ENCODE data around the gene FEZF1.
A peak's percentile ranks its signal among the peaks of the same experiment; 100 is the strongest.

FEZF1 gene

DNA sequence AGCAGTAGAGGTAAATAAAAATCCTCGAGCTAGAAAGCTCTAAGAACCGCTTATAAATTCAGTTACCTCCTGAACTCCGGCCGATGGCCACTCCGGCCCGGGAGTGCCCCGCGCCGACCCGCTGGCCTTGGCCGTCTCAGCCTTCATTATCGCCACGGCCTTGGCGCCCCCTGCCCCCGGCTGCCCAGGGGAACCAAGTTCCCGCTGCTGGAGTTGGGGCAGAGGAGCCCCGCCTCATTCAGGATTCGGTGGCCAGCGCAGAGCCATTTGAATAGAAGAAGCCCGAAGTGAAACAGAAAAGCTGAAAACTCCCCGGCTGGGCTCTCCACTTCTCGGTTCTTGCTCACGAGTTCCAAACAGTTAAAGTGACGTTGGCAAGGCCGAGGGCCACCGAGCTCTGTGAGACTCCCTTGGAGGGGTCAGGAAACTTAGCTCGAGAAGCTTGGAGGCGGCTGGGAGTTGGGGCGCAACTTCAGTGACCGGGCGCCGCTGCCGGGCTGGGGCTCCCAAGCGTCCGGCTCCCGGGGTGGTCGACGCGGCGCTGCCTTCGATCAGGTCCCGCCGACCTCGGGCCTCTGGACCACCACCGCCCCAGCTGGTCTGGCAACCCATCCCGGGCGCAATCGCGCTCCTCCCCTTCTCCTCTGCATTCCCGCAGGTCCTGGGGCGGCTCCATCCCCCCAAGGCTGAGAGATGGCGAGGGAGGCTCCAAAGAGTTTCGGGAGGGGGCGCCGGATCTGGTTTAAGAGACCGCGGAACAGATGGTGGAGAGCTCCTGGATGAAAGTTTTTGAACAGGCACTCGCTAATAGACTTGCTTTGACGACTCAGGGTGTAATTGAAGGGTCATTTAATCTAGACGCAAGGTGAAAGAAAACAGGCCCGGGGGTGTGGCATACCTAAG, 5.8 kb upstream of the FEZF1 start:
- intact Hi-C loops (cut with DNase I): no loop called here
- DNase-seq: peak in 13 of 42 donors; percentile 12 to 58 (median 35)

DNA sequence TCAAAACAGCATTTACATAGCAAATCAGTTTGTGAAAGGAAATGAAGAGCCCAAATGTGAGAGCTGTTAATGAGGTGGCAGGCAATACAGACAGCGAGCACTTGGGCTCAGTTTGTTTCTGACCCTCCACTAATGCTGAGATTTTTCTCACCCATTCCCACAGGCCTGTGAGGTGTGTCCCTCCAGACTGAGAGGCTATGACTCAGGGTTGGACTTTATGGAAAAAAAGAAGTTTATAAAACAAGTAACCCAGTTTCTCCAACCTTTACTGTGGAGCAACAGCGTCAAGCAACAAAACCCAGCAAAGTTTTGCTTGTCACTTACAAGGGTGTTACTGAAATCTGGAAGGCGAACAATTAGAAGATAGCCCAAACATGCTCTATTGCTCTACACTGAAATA, 4.9 kb upstream of the FEZF1 start:
- DNase-seq: no peak
- intact Hi-C loops (cut with DNase I): no loop called here

DNA sequence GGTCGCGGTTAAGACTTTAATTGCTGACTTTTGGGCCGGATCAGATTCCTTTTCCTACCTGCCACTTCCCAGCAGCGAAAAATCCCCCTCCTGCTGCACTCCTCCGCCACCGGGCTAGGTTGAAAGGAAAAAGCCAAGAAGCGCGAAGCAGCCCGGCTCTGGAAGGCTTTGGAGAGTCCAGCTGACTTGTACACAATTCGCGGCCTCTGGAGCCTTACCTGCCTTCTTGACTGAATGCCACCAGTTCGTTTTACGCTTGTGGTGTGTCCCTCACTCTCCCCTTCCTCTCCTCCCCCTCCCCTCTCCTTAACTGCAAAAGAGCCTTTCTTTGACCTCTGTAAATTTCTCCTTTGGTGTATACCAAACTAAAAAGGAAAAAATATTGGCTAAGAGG, 2.7 kb upstream of the FEZF1 start:
- intact Hi-C loops (cut with DNase I): no loop called here
- DNase-seq: peak in 1 of 42 donors; percentile 13

DNA sequence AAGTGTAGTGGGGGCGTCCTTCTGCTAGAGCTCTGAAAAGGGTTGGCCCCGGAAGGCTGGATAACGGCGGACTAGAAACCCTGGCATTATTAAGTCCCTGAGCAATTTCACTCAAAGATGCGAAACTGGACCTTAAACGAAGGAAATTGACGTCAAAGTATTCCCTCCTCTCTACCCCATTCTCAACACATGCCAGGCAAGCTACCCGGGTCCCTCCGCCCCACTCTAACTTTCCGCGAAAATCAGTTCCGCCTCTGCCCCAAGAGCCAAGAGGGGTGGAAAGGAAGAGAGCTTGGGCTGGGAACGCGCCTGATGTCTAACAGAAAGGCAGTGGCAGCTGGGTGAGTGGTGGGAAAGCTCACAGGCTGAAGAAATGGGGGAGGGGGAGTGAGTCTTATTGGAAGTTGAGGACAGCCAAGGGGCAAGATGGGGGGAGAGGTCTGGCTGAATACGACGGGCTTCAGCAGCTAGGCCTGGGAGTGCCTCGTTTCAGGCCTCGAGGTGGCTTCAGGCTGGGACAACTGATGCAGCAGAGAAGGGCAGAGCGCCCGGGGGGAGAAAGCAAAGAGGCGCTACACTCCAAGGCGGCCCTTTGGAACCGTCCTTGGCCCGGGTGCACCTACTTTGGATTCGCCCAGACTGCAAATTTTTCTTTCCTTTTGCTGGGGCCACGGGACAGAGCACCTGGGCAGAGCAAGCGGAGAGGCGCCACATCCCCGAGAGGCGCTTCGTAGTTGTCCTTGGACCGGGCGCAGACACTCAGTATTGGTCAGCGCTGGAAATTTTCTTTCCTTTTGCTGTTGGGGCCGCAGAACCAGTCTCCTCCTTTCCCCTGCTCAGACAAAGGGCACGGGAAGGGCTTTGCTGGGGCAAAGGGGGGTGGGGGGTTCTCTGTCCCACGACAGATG, 2.0 kb upstream of the FEZF1 start:
- DNase-seq: peak in 5 of 42 donors; percentile 8 to 53 (median 19)
- intact Hi-C loops (cut with DNase I): no loop called here

DNA sequence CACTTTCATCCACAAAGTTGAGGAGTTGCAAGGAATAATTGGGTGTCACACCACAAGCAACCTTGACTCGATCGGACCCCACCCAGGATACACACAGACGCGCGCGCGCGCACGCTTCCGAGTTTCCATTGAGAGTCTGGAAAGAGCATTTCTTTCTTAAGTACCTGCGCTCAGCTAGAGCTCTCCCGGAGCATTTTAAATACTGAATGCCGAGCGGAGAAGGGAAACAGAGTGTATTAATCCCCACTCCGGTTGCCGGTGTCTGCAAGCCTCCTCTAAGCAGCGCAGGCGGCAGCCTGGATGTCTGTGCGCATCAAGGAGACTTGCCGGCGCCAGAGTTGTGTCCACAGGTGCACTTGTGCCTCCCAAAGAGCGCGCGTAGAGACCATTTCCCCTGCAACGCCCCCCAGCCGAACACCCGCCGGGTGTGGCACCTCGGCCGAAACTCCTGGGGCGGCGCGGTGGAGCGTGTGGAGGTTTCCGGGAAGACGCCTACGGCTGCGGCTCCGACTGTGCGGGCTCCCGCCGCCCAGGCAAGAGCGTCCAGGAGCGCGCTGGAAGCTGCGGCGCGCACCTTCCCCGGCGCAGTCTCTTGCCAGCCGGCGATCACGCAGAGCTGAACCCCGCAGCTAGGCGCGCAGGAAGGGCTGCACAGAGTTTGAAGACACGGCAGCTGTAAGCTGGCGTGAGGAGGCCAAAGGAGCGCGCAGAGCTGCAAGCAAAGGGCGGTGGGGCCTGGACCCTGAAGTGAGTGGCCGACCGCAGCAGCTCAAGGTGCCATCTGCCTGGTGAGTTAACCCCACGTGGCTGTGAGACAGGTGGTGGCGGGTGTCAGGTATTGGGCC, 1.1 kb upstream of the FEZF1 start:
- DNase-seq: peak in 15 of 42 donors; percentile 13 to 55 (median 38)

DNA sequence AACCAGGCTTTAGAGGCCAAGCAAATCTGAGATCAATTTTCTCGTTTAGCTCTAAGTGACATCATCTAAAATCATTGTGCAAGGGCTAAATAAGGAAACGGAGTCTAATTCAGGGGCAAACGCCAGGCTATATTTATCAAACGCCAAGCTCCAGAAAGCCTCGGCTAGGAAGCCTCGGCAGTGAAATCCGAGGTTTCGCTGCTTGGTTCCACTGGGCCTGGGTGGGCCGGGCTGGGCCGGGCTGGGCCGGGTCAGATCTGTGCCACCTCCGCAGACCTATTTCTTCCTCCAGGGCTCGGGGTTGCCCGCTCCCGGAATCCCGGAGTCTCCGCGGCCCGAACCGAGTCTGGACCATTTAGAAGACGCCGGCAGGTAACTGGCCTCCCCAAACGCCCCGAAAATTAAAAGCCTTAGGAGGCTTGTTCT, 459 bp upstream of the FEZF1 start:
- peak in 2 of 42 donors; percentile 8 to 43 for DNase-seq
- intact Hi-C loops (cut with DNase I): no loop called here

More for the DNA sequence above, 1.1 kb upstream of the FEZF1 start:
- intact Hi-C loops (cut with DNase I): no loop called here

DNA sequence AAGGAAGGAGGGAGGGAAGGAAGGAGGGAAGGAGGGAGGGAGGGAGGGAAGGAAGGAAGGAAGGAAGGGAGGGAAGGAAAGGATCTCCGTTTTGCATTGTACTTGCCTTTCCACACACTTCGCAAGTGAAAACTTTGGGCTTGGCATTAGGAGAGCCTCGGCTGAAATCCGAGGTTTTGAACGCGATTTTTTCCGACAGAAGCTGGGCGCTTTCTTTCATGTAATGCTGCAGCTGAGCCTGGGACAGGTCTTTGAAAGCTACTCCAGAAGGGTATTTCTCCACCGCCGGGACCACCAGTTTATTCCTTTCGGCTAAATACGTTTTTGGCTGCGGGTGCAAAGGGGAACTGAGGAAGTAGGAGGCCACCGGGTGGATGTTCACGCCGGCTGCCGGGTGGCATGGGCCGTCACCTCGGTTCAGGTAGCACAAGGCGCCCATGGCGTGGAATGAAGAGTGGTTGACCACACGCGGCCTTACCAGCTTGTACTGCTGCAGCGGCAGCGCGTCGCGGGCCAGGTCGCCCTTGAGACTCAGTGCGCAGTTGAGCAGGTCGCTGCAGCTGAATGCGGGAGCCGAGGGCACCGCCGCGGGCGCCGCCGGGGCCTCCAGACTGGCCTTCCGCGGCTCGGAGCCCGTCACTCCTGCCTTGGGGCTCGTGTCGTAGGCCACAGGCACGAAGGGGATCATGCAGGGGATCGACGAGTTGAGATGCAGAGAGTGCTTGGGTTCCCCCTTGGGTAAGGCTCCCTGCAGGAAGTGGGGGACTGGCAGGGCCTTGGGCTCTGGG, 825 bp downstream of the FEZF1 start:
- DNase-seq: peak in 4 of 42 donors; percentile 6 to 43 (median 26)
- intact Hi-C loops (cut with DNase I): no loop called here

DNA sequence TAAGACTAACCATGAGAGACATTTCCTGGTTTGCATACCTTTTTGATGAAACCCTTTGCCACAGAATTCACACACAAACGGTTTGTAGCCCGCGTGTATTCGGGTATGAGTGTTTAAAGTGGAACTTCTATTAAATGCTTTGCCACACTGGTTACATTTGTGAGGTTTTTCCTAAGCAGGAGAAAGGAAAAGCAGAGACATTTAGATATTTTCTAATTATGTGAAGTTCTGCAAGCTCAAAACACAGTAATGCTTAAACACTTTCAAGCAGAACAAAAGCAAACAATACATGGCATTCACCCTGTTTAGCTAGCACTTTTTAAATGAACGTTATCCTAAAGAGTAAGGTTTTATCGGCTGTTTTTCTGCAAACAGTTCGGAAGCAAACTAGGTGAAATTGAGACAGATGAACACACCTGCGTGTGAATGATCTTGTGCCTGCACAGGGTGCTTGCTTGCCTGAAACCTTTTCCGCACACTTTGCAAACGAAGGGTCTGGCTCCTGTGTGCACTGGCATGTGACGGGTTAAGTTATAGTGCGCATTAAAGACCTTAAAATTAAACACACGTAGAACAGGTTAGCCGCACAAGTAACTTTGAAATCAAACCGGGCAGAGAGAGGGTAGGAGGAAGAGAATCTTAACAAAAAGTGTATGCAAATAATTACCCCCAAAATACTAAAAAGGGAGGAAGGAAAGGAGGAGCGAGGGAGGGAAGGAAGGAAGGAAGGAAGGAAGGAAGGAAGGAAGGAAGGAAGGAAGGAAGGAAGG, 1.6 kb downstream of the FEZF1 start:
- no peak for DNase-seq
- intact Hi-C loops (cut with DNase I): no loop called here

DNA sequence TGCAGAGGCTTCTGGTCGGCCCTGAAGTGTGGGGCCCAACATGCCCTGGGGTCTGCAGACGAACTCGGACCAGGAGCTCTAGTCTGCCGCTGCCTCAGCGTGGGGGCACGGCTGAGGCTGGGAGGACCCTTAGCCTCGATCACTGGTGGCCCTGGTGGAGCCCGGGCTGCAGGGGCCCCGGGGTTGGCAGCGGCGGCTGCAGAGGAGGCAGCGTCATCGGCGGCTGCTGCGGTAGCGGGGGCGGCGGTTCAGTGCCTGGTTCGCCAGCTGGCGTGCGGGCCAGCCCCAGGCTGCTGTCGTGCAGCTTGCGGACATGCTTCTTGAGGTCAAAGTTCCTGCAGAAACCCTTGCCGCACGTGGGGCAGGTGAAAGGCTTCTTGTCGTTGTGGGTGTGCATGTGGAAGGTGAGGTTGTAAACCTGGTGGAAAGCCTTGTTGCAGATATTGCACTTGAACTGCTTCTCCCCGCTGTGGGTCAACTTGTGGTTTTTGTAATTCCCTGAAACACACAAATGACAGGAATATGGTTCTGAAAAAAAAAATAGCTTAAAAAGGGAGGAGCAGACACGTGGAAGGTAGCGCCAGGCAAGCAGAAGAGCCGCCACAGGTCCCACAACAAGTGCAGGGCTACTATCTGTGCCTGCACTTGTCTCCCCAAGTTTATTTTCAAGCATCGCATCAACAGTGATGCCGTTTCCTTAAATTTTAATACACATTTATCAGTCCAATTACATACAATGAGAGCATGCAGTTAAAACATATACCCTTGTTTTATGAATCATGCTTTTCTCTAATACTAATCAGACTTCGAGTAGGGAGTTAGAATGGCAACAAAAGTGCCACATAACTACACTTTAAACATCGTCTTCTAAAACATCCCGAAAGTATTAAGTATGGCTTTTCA, 2.4 kb downstream of the FEZF1 start:
- DNase-seq: peak in 1 of 42 donors; percentile 41
- intact Hi-C loops (cut with DNase I): no loop called here

DNA sequence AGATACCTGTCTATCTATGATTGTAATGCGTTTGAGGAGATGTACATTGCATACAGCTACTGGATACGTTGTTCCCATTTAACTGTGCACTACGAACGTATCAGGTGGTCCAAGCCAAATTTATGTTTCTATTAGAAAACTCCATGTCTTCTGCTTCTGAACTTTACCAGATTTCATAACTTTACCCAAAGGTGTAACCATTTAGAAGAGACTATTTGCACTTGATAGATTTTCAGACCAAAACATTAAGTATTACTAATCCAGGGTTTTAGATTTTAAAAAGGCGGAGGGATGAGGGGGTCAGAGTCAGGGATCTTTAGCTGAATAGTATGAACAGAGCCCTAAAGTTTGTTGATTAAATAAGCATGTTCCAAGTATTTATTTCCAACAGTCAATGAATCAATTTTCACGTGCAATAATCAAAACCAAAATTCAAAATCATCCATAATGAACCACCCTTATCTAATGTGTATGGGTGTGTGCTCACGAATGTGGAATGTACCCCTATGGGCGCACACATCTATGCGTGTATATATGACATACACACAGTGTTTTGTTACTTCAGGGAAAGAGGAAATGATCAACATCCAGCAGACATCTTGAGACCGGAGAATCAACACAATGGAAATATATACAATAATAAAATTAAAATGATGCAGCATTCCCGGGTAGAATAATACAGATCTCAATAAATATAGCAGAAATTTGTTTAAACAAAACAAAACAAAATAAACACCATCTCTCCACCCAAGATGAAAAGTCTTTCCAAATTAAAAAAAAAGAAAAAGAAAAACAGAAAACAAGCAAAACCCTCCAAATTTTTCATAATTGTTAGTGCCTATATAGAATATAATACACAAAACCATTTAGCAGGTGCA, 3.4 kb downstream of the FEZF1 start:
- DNase-seq: no peak
- intact Hi-C loops (cut with DNase I): no loop called here

DNA sequence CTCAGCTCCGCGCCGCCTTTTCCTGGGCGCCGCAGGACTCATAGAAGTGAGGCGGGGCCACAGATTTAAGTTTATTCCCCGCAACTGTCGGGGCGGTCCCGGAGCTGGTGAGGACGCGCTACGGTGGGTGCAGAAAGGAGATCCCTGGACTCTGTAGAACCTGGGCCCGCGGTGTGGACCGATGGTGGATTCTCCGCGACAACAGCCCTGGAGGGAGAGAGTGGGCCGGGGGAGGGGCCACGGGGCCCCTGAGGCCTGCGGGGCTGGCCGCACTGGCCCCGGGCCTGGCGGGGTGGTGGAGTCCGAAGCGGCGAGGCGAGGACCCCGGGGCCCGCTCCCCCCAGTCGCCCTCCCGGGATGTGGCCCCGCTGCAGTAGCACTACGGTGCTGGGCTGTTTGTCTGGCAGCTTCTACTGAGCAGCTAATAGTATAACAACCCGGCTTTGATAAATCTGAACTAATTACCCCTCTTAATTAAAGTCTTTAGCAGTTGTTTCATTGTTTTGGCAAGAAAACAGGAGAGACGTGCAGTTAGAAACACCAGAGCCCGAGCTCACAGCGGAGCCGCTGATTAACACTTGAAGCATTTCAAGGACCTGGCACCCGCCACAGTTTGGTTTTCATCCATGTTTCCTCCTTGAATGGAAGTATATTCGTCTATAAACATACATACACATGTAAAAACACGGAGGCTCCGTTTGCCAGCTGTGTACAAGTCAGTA, 4.2 kb downstream of the FEZF1 start:
- intact Hi-C loops (cut with DNase I): no loop called here
- peak in 3 of 42 donors; percentile 9 to 48 (median 45) for DNase-seq

DNA sequence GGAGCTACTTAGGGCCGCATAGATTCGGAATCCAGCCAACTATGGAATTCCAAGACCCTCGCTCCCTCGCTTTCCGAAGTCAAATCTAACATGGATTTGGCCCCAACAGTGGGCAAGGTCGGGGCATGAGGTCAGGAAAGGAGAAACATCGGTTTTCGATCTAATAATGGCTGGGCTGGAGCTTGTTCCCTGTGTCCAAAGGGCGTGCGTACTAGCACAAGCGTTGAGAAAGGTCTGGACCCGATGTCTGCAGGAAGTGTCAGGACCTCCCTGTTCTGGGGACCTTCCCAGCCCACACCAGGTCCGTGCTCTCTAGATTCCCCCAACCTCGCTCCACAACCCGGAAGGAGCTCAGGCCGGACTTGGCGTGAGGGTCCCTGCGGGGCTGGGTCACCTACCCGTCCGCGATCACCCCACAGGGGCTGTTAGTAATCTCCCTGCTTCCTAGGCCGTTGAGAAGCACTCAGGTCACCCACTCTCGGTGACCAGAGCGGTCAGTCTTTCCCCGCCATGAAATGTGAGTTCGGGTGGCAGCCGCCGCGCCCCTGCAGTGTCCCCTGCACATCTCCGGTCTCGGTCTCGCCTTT, 4.8 kb downstream of the FEZF1 start:
- intact Hi-C loops (cut with DNase I): no loop called here
- no peak for DNase-seq

DNA sequence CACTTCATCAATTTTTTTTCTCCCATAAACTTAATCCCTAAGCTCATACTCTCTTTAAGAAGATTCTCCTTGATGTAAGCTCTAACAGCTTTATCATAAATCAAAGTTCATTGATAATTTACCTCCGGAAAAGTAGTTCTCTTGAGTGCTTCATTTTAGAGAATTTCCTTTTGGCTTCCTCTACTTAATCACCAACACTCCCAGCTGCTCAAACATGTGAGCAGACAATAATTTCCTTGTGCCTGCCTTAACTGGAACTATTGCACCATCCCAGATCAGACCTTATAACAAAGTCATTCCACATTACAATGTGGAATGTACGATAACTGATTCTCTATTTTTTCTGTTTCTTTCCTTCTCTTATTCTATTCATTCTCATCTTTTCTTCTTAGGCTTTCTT, 5.9 kb downstream of the FEZF1 start:
- intact Hi-C loops (cut with DNase I): no loop called here
- no peak for DNase-seq

DNA sequence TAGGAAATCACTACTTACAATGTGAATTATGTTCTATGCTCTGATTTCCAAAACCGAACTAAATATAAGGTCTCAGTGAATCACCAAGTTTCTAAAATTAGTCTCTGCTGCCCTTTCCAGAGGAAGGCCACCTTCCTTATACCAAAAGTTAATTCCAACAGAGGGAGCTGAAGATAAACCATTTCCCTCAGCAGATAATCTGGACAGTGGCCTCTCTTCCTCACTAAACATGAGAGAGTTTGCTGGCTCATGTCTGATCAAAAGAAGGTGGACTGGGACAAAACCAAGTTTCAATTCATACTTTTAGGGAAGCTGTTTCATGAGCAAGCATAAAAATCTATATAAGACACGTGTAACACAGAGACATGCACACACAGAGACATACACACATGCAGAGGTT, 6.4 kb downstream of the FEZF1 start:
- intact Hi-C loops (cut with DNase I): no loop called here
- no peak for DNase-seq

Data from head of caudate nucleus (tissue), 42 donors.